ENCODE data around the gene LDLR. TPM values are rescaled to one million over a fixed set of nuclear protein-coding genes. Genes with fewer than 3 reads are reported as not detected.
A peak's percentile ranks its signal among the peaks of the same experiment; 100 is the strongest.
"Not testable (repeated sequence)": the region's sequence is repeated elsewhere in the genome, so short reads cannot be mapped to it uniquely, and the experiment has no call there.

Gene LDLR
- total RNA-seq, 1 donor from 2014 or later, result 242 TPM

- Histone ChIP-seq H3K27ac (no peak overlapping the region), H3K9me3 (no peaks in the 10 kb centered on the region), H3K4me1 (no peaks in the 10 kb centered on the region), H3K36me3 (peaks cover 96% of the 10 kb centered on the region), H3K27me3 (no peaks in the 10 kb centered on the region), H3K4me3 (no peak overlapping the region)
- no peak for ATAC-seq
- intact Hi-C loops (cut with DNase I), result no loop called here
- no peak for DNase-seq
- no peak for TF ChIP-seq CTCF (IDR thresholded peaks at IDR 0.05)
Measured at GRCh38 chr19:11116507-11116906, 27.2 kb downstream of the LDLR start.

GRCh38 chr19:11121963-11122362, 32.7 kb downstream of the LDLR start:
- peaks cover 92% of the 10 kb centered on the region for H3K36me3 ChIP-seq
- ATAC-seq; intact Hi-C loops (cut with DNase I); DNase-seq; H3K27me3 ChIP-seq; H3K9me3 ChIP-seq; H3K4me1 ChIP-seq; H3K4me3 ChIP-seq; H3K27ac ChIP-seq: not testable (repeated sequence)

- Histone ChIP-seq H3K27me3 (no peaks in the 10 kb centered on the region), H3K4me3 (no peak overlapping the region), H3K4me1 (no peaks in the 10 kb centered on the region), H3K27ac (no peak overlapping the region), H3K9me3 (no peaks in the 10 kb centered on the region), H3K36me3 (peaks cover 92% of the 10 kb centered on the region)
- DNase-seq (no peak), ATAC-seq (no peak)
- intact Hi-C loops (cut with DNase I), result no loop called here
- no peak for TF ChIP-seq CTCF (IDR thresholded peaks at IDR 0.05)
Measured at GRCh38 chr19:11123114-11123513, 33.9 kb downstream of the LDLR start.

GRCh38 chr19:11124157-11124556, 34.9 kb downstream of the LDLR start:
- H3K27me3 ChIP-seq; DNase-seq; H3K9me3 ChIP-seq; H3K4me3 ChIP-seq; intact Hi-C loops (cut with DNase I); ATAC-seq; H3K4me1 ChIP-seq; H3K27ac ChIP-seq: not testable (repeated sequence)
- peaks cover 92% of the 10 kb centered on the region for H3K36me3 ChIP-seq

GRCh38 chr19:11125994-11126685, 36.9 kb downstream of the LDLR start:
- Histone ChIP-seq H3K9me3 (no peaks in the 10 kb centered on the region), H3K36me3 (peaks cover 91% of the 10 kb centered on the region), H3K27me3 (no peaks in the 10 kb centered on the region), H3K4me1 (peaks cover 7% of the 10 kb centered on the region), H3K27ac (no peak overlapping the region), H3K4me3 (no peak overlapping the region)
- TF ChIP-seq CTCF (IDR thresholded peaks at IDR 0.05), result peak; percentile 80
- DNase-seq (peak; percentile 80), ATAC-seq (peak; percentile 77)
- intact Hi-C loops (cut with DNase I), result loop anchor here (5.0 kb wide), 1 partner anchor 89 kb away; no protein-coding TSS in a partner anchor

GRCh38 chr19:11127905-11128304, 38.6 kb downstream of the LDLR start:
- intact Hi-C loops (cut with DNase I), result loop anchor here (5.0 kb wide), 1 partner anchor 91 kb away; no protein-coding TSS in a partner anchor
- Histone ChIP-seq H3K27me3 (no peaks in the 10 kb centered on the region), H3K4me3 (no peak overlapping the region), H3K4me1 (peaks cover 7% of the 10 kb centered on the region), H3K36me3 (peaks cover 93% of the 10 kb centered on the region), H3K9me3 (no peaks in the 10 kb centered on the region), H3K27ac (no peak overlapping the region)
- TF ChIP-seq CTCF (IDR thresholded peaks at IDR 0.05), result no peak
- ATAC-seq (no peak), DNase-seq (no peak)
